ENCODE measurements around the gene TMEM273. TPM values are rescaled to one million over a fixed set of nuclear protein-coding genes. Genes with fewer than 3 reads are reported as not detected.

TMEM273 gene
- total RNA-seq, 1 experiment from 2014 or later: not detected

- peaks cover 6% of the 10 kb centered on the region; the same call in 1 of the 2 replicates for H3K27me3 ChIP-seq (ENCODE audit: insufficient read depth, low read length)
- ChIA-PET RAD21 (ENCODE audit: low non-redundant PET in 1 of 2, low total read pairs in 2 of 2, uncharacterized antibody in 2 of 2, unreplicated experiment in 2 of 2) (no interaction called here), POLR2A (no interaction called here), CTCF (no interaction called here)
- no peaks in the 10 kb centered on the region for H3K9me3 ChIP-seq (ENCODE audit: control insufficient read depth in 1 of 2, insufficient read depth in 1 of 2, low read depth in 1 of 2, low read length in 2 of 2)
- no peak overlapping the region for H3K4me2 ChIP-seq (ENCODE audit: low read length)
- no peaks in the 10 kb centered on the region for H3K79me2 ChIP-seq (ENCODE audit: insufficient read depth, low read length)
- H3K9ac ChIP-seq (ENCODE audit: low read length): no peak overlapping the region
- no peaks in the 10 kb centered on the region for H4K20me1 ChIP-seq (ENCODE audit: insufficient read depth)
- no peak overlapping the region for H3K27ac ChIP-seq (ENCODE audit: low read depth, low read length)
- no peak overlapping the region for H3K4me3 ChIP-seq (replicated peaks in 1 of 2; ENCODE audit: low read depth in 1 of 2, low read length in 2 of 2)
- intact Hi-C loops (cut with micrococcal nuclease): no loop called here
- TF ChIP-seq ZNF274 (IDR thresholded peaks at IDR 0.05; ENCODE audit: low read depth, low read length) (no peak), REST (IDR thresholded peaks at IDR 0.05; ENCODE audit: low read depth) (no peak), CBX3 (IDR thresholded peaks at IDR 0.05; ENCODE audit: low read depth) (no peak)
- no TSS peak for BruUV-seq (replicated peaks)
- DNase-seq (ENCODE audit: low read depth, low spot score) (no peak), ATAC-seq (no peak)
- H3K4me1 ChIP-seq (ENCODE audit: control insufficient read depth in 1 of 2, insufficient read depth in 2 of 2, low read length in 2 of 2): no peaks in the 10 kb centered on the region
- no peaks in the 10 kb centered on the region for H3K9me2 ChIP-seq (ENCODE audit: insufficient read depth)
- H3K36me3 ChIP-seq (ENCODE audit: control insufficient read depth in 1 of 2, insufficient read depth in 2 of 2, low read length in 2 of 2): no peaks in the 10 kb centered on the region
- no peak overlapping the region for H2AFZ ChIP-seq (ENCODE audit: low read depth, low read length, poor library complexity, severe bottlenecking)
Measured at GRCh38 chr10:49109669-49110340, 78.4 kb downstream of the TMEM273 start.

- H3K9me3 ChIP-seq (ENCODE audit: control insufficient read depth in 1 of 2, insufficient read depth in 1 of 2, low read depth in 1 of 2, low read length in 2 of 2): no peaks in the 10 kb centered on the region
- BruUV-seq (replicated peaks): no TSS peak
- RAD21 ChIA-PET (ENCODE audit: low non-redundant PET in 1 of 2, low total read pairs in 2 of 2, uncharacterized antibody in 2 of 2, unreplicated experiment in 2 of 2): no interaction called here
- intact Hi-C loops (cut with micrococcal nuclease): no loop called here
- H4K20me1 ChIP-seq (ENCODE audit: insufficient read depth): no peaks in the 10 kb centered on the region
- no peaks in the 10 kb centered on the region for H3K79me2 ChIP-seq (ENCODE audit: insufficient read depth, low read length)
- H3K36me3 ChIP-seq (ENCODE audit: control insufficient read depth in 1 of 2, insufficient read depth in 2 of 2, low read length in 2 of 2): no peaks in the 10 kb centered on the region
- POLR2A ChIA-PET: no interaction called here
- DNase-seq (ENCODE audit: low read depth, low spot score): no peak
- H3K4me1 ChIP-seq (ENCODE audit: control insufficient read depth in 1 of 2, insufficient read depth in 2 of 2, low read length in 2 of 2): no peaks in the 10 kb centered on the region
- H3K27me3 ChIP-seq (ENCODE audit: insufficient read depth, low read length): peaks cover 10% of the 10 kb centered on the region; the same call in 1 of the 2 replicates
- no peak overlapping the region for H3K27ac ChIP-seq (ENCODE audit: low read depth, low read length)
- H2AFZ ChIP-seq (ENCODE audit: low read depth, low read length, poor library complexity, severe bottlenecking): no peak overlapping the region
- H3K4me3 ChIP-seq (replicated peaks in 1 of 2; ENCODE audit: low read depth in 1 of 2, low read length in 2 of 2): no peak overlapping the region
- no peak overlapping the region for H3K4me2 ChIP-seq (ENCODE audit: low read length)
- TF ChIP-seq EGR1 (IDR thresholded peaks at IDR 0.05; ENCODE audit: low read depth) (no peak), REST (IDR thresholded peaks at IDR 0.05; ENCODE audit: low read depth) (no peak)
- no peaks in the 10 kb centered on the region for H3K9me2 ChIP-seq (ENCODE audit: insufficient read depth)
- H3K9ac ChIP-seq (ENCODE audit: low read length): no peak overlapping the region
- CTCF ChIA-PET: no interaction called here
- ATAC-seq: no peak
Measured at GRCh38 chr10:49108656-49109055, 79.5 kb downstream of the TMEM273 start.
